Measurements from ENCODE around the gene USH2A.

GRCh38 chr1:215710899-215711225 is 712.4 kb downstream of the USH2A start:
- TF ChIP-seq POLR2A (IDR thresholded peaks at IDR 0.05) (no peak), CTCF (IDR thresholded peaks at IDR 0.05) (no peak)
